Stimulated activated CD4-positive, alpha-beta T cell treated with anti-CD3 and anti-CD28 coated beads, Interleukin-12 subunit alpha, Interleukin-12 subunit beta, amount 100 ng/mL, for 4 hours (primary cell): ENCODE results near the gene FASN.

Experiments
- DNase-seq: peaks from one replicate; pipeline ENCODE4 v3.0.0-alpha.2; 2020

Gene FASN

GRCh38 chr17:82100502-82101298 is 2.7 kb upstream of the FASN start:
- DNase-seq, result no peak

DNA sequence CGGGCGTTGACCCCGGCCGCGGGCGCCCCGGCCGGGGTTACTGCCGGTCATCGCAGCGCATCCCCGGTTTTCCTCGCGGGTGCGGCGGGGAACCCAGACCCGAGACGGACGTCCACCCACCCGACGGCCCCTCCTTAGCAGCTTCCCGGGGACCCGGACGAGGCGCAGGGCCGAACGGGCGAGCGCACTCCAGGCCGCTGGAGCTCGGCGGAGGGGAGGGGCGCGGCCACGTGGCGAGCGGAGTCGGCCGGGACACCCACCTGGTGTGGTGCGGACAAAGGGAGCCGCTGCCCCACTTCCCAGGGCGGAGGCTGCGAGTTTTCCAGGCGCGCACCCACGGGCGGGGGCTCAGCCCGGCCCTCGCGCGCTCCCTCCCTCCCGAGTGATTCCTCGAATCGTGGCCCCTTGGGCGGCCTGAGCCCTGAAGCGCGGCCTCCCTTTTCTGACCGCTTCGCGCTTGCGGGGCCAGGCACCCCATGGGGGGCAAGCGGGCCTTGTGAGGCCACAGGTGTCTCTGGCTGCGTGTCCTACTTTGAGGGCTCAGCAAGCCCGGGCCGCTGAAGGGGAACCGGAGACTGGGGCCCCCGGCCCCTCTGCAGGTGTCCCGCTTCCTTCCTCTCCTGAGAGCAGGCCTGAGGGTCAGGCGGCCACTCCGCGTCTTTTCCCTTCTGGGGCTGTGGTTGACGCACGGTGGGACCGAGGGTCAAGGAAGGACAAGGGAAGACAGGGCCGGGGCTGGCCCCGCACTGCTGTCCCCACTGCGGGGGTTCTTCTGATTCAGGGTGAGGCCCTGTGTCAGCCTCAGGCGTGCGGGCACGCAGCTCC is 1.1 kb upstream of the FASN start:
- DNase-seq, result no peak

DNA sequence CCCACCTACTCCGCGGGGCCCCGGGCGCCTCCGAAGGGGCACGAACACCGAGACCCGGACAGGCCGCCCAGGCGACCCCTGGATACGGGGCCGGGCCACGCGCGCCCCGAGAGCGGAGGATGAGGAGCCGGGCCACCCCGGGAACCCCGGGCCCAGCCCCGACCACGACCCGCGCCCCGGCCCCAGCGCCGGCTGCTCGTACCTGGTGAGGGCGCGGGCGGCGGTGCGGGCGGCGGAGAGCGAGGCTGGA is 192 bp downstream of the FASN start:
- DNase-seq, result no peak

DNA sequence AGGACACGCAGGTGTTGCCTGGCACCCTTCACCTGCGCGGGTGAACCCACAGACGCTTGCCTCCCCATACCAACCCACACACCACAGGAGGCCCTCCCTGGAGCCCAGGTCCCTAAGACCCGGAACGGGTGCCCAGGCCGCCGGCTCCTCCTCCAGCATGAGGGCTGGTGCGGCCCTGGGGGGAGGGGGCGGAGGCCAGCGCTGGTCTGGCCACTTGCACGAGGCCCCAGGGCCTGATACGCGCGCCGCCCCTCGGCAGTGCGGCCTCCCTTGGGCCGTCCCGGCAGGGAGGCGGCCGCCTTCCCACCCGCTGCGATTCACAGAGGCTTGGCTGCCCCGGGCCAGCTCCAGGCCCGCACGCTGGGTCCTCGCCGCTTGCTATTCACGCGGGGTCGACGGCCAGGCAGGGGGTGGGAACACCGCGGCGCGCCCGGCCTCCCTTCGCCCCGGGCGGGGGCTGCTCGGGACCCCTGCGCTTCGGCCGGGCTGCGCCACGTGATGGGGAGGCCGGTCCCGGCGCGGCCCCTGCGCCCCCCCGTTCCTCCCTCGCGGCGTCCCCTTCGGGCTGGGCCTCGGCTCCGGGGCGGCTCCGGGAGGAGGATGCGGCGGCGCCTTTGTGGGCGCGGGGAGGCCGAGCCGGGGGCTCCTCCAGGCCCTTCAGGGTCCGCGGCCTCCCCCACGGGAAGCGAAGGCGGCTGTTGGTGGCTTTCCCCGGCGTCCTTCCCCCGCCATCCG is 685 bp downstream of the FASN start:
- DNase-seq, result peak; percentile 55

DNA sequence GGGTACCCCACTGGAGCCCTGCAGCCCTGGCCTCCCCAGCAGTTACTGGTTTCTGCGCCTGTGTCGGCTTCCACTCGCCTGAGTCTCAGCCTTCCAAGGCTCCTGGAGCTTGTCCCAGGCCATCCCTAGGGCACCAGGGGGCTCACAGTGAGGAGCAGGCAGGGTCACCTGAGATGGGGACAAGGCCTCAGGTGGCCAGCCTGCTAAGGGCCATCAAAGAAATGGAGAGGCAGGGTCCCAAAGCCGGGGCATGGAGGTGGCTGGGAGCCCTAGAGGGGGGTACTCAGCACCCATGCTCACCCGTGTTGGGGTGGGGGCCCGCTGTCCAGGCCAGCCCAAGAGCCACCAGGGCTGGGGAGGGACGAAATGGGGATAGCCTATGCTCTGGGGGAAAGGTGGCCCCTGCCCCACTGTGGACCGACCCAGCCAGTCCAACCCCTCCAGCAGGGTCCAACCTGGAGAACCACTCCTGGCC is 1.3 kb downstream of the FASN start:
- no peak for DNase-seq

DNA sequence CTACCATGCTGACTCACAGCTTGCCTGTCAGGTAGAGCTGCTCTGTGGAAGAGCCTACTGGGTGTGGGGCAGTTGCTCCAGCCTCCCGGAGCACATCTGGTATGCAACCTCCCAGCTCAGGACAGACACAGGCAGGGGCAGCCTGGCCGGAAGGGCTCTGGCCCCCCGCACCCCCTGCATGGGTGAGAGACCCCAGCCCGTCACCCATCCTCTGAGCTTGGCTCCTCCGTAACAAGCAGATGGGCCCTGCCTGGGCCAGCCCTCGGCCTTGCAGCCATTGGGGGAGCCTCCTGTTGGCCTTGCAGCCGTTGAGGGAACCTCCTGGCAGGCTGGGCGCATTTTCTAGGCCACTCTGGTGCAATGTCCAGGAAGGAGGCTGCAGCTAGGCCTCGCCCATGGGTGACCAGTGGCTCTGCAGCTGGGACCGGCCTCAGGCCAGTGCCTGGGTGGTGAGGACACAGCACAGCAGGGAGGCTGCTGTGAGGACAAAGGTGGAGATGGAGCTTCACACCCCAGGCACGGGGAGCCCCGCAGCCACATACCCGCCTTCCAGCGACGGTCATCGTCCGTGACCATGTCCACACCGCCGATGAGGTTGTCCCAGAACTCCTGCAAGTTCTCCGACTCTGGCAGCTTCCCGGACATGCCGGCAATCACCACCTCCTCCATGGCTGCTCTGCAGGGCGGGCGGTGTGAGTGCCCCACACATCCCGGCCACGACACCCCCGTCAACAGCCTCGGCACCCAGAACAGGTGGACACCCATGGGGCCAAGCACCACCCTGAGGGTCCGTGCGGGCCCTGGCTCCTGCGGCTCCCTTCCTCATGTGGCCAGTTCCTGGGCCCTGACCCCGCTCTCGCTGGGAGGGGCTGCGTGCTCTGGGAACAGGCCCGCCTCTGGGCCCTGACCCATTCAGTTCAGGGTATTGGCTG is 2.0 kb downstream of the FASN start:
- DNase-seq, result no peak

GRCh38 chr17:82094931-82095776 is 2.9 kb downstream of the FASN start:
- no peak for DNase-seq

GRCh38 chr17:82092995-82093751 is 4.9 kb downstream of the FASN start:
- no peak for DNase-seq

DNA sequence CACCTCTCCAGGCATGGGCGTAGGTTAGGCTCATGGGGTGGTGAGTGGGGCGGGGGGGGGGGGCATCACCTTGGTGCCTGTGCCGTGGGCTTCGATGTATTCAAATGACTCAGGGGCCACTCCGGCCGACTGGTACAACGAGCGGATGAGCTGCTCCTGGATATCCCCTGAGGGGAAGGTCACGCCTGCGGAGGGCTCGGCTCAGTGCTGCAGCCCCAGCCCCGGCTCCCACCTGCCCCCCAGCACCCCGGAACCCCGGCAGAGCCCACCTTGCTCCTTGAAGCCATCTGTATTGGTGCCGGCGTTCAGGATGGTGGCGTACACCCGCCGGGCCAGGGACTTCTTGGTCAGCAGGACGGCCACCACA is 5.4 kb downstream of the FASN start:
- no peak for DNase-seq

GRCh38 chr17:82092094-82092586 is 5.9 kb downstream of the FASN start:
- no peak for DNase-seq

GRCh38 chr17:82091264-82092066 is 6.6 kb downstream of the FASN start:
- no peak for DNase-seq

DNA sequence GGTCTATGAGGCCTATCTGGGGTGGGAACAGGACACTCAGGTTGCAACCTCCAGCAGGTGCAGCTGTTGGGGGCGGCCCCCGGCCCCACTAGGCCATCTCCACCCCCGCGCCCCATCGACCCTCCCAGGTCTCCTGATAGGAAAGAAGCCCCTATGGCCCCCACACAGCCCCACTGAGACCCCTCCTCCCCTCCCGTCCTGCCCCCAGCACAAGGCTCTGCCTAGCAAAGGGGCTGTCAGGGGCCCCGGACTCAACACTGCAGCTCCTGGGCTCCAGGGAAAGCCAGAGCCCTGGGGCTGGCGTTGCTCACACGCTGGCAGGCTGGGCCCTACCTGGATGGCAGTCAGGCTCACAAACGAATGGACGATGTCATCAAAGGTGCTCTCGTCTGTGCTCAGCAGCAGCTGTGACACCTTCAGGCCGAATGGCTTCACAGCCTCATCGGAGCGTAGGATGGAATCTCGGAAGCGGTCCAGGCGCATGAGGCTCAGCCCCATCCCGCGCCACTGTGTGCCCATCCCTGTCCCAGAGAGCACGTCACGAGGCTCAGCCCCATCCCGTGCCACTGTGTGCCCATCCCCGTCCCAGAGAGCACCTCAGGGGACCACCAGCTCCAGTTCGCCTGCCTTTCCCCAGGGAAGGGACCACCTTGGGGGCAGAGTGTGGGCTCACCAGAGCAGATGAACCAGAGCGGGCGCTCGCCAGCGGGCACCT is 7.3 kb downstream of the FASN start:
- no peak for DNase-seq

DNA sequence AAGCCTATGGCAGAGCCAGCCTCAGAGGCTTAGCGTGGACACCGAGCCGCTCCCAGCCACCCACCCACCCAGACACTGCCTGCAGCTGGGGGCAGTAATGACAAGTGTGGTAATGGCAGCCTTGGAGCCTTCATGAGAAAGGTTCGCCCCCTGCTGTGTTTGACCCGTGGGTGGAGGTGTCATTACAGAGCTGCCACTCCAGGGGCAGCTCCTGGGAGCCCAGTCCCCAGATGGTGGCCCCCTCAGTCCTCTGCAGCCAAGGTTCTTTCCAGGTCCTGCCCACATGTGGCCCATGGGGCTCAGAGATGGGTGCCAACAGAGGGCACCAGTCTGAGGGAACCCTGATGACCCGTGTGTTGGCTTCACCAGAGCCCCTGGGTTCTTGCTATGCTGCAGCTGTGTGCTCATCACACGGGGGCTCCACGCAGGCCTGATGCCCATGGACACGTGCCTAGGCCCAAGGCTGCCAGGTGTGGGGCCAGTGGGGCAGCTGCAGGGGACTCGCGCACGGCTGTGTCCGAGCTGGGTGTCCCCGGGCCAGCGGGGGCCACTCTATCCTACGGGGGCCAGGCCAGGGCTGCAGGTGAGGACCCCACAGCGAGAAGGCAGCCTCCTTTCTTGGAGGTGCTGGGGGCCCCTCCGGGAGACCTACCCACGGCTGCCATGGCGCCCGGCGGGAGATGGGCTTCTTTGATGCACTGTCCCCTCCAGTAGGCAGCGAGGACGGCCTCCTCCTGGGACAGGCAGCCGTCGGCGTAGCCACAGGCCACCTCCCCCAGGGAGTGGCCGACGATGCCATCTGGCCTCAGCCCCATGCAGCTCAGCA is 8.1 kb downstream of the FASN start:
- no peak for DNase-seq

DNA sequence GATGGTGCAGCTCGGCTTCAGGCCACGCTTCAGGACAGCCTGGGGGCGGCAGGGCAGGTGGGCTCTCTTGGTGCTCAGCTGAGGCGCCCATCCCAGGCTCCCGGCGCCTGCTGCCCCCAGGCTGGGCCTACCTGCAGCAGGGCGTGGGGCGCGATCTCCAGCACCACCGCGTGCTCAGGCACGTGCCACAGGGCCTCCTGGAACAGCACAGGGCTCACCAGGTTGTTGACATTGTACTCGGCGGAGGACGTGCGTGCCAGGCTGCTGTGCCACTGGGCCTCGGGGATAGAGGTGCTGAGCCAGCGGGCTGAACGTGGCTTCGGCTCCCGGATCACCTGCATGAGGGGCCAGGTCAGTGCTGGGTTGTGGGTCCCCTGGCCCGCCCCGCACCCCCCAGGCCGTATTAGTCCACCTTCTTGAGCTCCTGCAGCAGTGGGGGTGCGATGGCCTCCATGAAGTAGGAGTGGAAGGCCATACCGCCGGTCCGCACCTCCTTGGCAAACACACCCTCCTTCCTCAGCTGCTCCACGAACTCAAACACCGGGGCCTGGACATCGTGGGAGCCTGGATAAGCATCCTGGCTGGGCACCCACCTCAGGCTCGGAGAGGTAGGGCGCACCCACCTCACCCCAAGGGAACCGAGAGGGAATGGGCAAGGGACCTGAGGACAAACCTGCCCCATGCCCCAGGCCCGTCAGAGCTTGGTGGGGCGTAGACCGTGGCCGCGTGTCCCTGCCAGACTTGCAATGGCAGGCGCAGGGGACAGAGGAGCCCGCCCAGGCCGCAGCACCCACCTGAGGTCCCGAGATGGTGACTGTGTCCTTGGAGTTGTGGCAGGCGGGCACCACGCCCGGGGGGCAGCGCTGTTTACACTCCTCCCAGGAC is 9.0 kb downstream of the FASN start:
- no peak for DNase-seq

GRCh38 chr17:82087961-82088837 is 9.8 kb downstream of the FASN start:
- DNase-seq, result no peak
